ENCODE measurements around the gene RAB5B. TPM values are rescaled to one million over a fixed set of nuclear protein-coding genes. Genes with fewer than 3 reads are reported as not detected.

The RAB5B gene
- total and polyA plus RNA-seq, 2 experiments from 2014 or later, result 79.1 to 103 TPM

- Histone ChIP-seq H2AFZ (peak within 1 kb of the TSS; percentile 95), H3K4me3 (peak within 1 kb of the TSS; percentile 69), H3K9me3 (ENCODE audit: low read depth) (no peaks in the 10 kb centered on the region), H3K79me2 (peaks cover 25% of the 10 kb centered on the region), H3K9me2 (replicated peaks; ENCODE audit: insufficient read depth) (no peaks in the 10 kb centered on the region), H3K4me2 (peak within 1 kb of the TSS; percentile 96), H3K36me3 (replicated peaks; ENCODE audit: insufficient read depth, low read depth) (no peaks in the 10 kb centered on the region), H4K20me1 (ENCODE audit: insufficient read depth, poor library complexity, severe bottlenecking) (no peaks in the 10 kb centered on the region), H3K27me3 (no peaks in the 10 kb centered on the region), H3K27ac (peak within 1 kb of the TSS; percentile 97), H3K4me1 (ENCODE audit: insufficient read depth) (peaks cover 42% of the 10 kb centered on the region)
- 44% methylated on average over 3 of the region's 3 CpGs for WGBS (ENCODE audit: low lambda C conversion rate, missing lambda C conversion rate)
- peak; percentile 74 for DNase-seq (ENCODE audit: low spot score)
- TF ChIP-seq EZH2 (IDR thresholded peaks at IDR 0.05; ENCODE audit: borderline replicate concordance), result no peak
- peak; percentile 64 for TF ChIP-seq CTCF (IDR thresholded peaks at IDR 0.05; ENCODE audit: poor library complexity)
- TF ChIP-seq EZH2phosphoT487 (IDR thresholded peaks at IDR 0.05; ENCODE audit: low read depth, severe bottlenecking, unreplicated experiment), result no peak
Measured at GRCh38 chr12:55930771-55931316, 43.0 kb upstream of the RAB5B start, which contains the start of gene DGKA. Gene DGKA, plus strand, starts transcription at chr12:55931162. Its CDS starts 5,342 bp downstream, at chr12:55936504.

DNA sequence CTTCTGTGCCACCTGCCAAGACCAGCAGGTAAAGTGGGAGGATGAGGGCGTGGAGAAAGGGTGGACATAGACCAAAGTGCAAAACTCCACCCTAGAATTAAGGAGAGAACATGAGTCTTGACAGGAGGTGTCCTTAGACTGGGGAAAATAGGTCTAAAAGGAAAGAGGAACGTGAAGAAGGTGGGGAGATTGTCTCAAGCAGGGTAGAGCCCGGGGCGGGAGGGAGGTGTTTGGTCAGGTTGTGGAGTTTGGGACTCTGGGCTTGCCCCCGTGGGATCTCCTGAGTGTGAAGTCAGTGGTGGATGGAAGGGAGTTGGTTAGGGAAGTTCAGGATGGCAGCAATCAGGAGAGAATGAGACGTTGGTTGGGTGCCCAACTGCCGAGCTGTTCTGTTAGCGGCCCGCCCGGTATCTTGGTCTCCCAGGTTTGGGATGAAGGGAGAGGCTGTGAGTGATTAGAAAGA is 42.5 kb upstream of the RAB5B start:
- no peak for DNase-seq (ENCODE audit: low spot score)
- Histone ChIP-seq H4K20me1 (ENCODE audit: insufficient read depth, poor library complexity, severe bottlenecking) (no peaks in the 10 kb centered on the region), H3K36me3 (replicated peaks; ENCODE audit: insufficient read depth, low read depth) (no peaks in the 10 kb centered on the region), H3K9me2 (replicated peaks; ENCODE audit: insufficient read depth) (no peaks in the 10 kb centered on the region), H3K9me3 (ENCODE audit: low read depth) (no peaks in the 10 kb centered on the region), H3K27me3 (no peaks in the 10 kb centered on the region), H3K4me1 (ENCODE audit: insufficient read depth) (peaks cover 40% of the 10 kb centered on the region), H2AFZ (peak overlapping the region; percentile 95), H3K4me3 (peak overlapping the region; percentile 69), H3K4me2 (peak overlapping the region; percentile 96), H3K27ac (peak overlapping the region; percentile 97), H3K79me2 (peaks cover 20% of the 10 kb centered on the region)
- WGBS (ENCODE audit: low lambda C conversion rate, missing lambda C conversion rate), result 24% methylated on average over 10 of the region's 10 CpGs
- TF ChIP-seq EZH2 (IDR thresholded peaks at IDR 0.05; ENCODE audit: borderline replicate concordance) (no peak), EZH2phosphoT487 (IDR thresholded peaks at IDR 0.05; ENCODE audit: low read depth, severe bottlenecking, unreplicated experiment) (no peak), CTCF (IDR thresholded peaks at IDR 0.05; ENCODE audit: poor library complexity) (no peak)

GRCh38 chr12:55931780-55932550 is 41.9 kb upstream of the RAB5B start:
- Histone ChIP-seq H3K4me2 (peak overlapping the region; percentile 96), H3K4me1 (ENCODE audit: insufficient read depth) (peaks cover 40% of the 10 kb centered on the region), H3K4me3 (peak overlapping the region; percentile 69), H3K36me3 (replicated peaks; ENCODE audit: insufficient read depth, low read depth) (no peaks in the 10 kb centered on the region), H3K9me3 (ENCODE audit: low read depth) (no peaks in the 10 kb centered on the region), H3K27ac (peak overlapping the region; percentile 97), H3K9me2 (replicated peaks; ENCODE audit: insufficient read depth) (no peaks in the 10 kb centered on the region), H2AFZ (peak overlapping the region; percentile 95), H4K20me1 (ENCODE audit: insufficient read depth, poor library complexity, severe bottlenecking) (no peaks in the 10 kb centered on the region), H3K27me3 (no peaks in the 10 kb centered on the region), H3K79me2 (peaks cover 19% of the 10 kb centered on the region)
- 2% methylated on average over 15 of the region's 60 CpGs for WGBS (ENCODE audit: low lambda C conversion rate, missing lambda C conversion rate)
- peak; percentile 80 for DNase-seq (ENCODE audit: low spot score)
- no peak for TF ChIP-seq EZH2 (IDR thresholded peaks at IDR 0.05; ENCODE audit: borderline replicate concordance)
- no peak for TF ChIP-seq CTCF (IDR thresholded peaks at IDR 0.05; ENCODE audit: poor library complexity)
- no peak for TF ChIP-seq EZH2phosphoT487 (IDR thresholded peaks at IDR 0.05; ENCODE audit: low read depth, severe bottlenecking, unreplicated experiment)
